ENCODE measurements around the gene HAUS3. TPM values are rescaled to one million over a fixed set of nuclear protein-coding genes. Genes with fewer than 3 reads are reported as not detected.

HAUS3 gene
- total RNA-seq, 1 experiment from 2014 or later, result 11.2 TPM

DNA sequence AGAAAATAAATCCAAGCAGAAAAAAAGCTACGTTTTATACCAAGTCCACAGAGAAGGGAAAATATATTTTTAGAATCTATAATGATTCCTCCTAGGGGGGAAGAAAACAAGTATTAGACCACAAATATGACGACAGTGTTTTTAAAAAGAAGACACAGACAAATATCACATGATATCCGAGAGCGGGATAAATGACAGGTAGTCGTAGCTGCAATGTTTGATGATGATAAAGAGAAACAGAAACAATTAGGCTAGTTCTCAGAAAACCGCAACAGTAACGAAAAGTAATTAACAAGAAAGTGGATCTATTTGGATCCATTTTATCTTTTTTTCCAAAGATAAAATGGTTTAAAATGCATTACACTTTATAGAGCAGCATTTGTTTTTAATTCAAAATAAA lies 918 bp downstream of the HAUS3 start:
- Histone ChIP-seq H3K36me3 (ENCODE audit: control insufficient read depth, insufficient read depth, low read length) (peaks cover 5% of the 10 kb centered on the region; the same call in 1 of the 2 replicates), H3K4me3 (ENCODE audit: low read depth in 2 of 2, low read length in 2 of 2) (peak overlapping the region; percentile 80 to 82), H3K9me3 (ENCODE audit: control insufficient read depth, insufficient read depth, low read depth, low read length) (no peaks in the 10 kb centered on the region), H3K27ac (ENCODE audit: low read length) (peak overlapping the region; percentile 76), H3K4me1 (ENCODE audit: control insufficient read depth, insufficient read depth, low read length) (peaks cover 15% of the 10 kb centered on the region), H3K27me3 (ENCODE audit: control insufficient read depth, insufficient read depth, low read length) (no peaks in the 10 kb centered on the region)
- ChIA-PET POLR2A (no interaction called here), CTCF (no interaction called here)
- no TSS peak for BruUV-seq (replicated peaks)
- DNase-seq (ENCODE audit: low read depth, low spot score) (no peak), ATAC-seq (no peak)
- no peak for TF ChIP-seq POLR2AphosphoS5 (IDR thresholded peaks at IDR 0.05; ENCODE audit: low read depth, low read length)
- no peak for TF ChIP-seq TCF7L2 (IDR thresholded peaks at IDR 0.05; ENCODE audit: low read depth, low read length)
- TF ChIP-seq, protein P1, sequence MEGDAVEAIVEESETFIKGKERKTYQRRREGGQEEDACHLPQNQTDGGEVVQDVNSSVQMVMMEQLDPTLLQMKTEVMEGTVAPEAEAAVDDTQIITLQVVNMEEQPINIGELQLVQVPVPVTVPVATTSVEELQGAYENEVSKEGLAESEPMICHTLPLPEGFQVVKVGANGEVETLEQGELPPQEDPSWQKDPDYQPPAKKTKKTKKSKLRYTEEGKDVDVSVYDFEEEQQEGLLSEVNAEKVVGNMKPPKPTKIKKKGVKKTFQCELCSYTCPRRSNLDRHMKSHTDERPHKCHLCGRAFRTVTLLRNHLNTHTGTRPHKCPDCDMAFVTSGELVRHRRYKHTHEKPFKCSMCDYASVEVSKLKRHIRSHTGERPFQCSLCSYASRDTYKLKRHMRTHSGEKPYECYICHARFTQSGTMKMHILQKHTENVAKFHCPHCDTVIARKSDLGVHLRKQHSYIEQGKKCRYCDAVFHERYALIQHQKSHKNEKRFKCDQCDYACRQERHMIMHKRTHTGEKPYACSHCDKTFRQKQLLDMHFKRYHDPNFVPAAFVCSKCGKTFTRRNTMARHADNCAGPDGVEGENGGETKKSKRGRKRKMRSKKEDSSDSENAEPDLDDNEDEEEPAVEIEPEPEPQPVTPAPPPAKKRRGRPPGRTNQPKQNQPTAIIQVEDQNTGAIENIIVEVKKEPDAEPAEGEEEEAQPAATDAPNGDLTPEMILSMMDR (IDR thresholded peaks at IDR 0.05), result no peak
- TF ChIP-seq, protein P2, sequence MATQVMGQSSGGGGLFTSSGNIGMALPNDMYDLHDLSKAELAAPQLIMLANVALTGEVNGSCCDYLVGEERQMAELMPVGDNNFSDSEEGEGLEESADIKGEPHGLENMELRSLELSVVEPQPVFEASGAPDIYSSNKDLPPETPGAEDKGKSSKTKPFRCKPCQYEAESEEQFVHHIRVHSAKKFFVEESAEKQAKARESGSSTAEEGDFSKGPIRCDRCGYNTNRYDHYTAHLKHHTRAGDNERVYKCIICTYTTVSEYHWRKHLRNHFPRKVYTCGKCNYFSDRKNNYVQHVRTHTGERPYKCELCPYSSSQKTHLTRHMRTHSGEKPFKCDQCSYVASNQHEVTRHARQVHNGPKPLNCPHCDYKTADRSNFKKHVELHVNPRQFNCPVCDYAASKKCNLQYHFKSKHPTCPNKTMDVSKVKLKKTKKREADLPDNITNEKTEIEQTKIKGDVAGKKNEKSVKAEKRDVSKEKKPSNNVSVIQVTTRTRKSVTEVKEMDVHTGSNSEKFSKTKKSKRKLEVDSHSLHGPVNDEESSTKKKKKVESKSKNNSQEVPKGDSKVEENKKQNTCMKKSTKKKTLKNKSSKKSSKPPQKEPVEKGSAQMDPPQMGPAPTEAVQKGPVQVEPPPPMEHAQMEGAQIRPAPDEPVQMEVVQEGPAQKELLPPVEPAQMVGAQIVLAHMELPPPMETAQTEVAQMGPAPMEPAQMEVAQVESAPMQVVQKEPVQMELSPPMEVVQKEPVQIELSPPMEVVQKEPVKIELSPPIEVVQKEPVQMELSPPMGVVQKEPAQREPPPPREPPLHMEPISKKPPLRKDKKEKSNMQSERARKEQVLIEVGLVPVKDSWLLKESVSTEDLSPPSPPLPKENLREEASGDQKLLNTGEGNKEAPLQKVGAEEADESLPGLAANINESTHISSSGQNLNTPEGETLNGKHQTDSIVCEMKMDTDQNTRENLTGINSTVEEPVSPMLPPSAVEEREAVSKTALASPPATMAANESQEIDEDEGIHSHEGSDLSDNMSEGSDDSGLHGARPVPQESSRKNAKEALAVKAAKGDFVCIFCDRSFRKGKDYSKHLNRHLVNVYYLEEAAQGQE (IDR thresholded peaks at IDR 0.05; ENCODE audit: insufficient read depth in 1 of 2, low read depth in 2 of 2, low read length in 1 of 2), result no peak
- intact Hi-C loops (cut with micrococcal nuclease; ENCODE audit: unreplicated experiment), result no loop called here
- in situ Hi-C loops (cut with HindIII; ENCODE audit: low pct_unique_long_range_greater_than_20kb, low sequenced_read_pairs), result no loop called here

DNA sequence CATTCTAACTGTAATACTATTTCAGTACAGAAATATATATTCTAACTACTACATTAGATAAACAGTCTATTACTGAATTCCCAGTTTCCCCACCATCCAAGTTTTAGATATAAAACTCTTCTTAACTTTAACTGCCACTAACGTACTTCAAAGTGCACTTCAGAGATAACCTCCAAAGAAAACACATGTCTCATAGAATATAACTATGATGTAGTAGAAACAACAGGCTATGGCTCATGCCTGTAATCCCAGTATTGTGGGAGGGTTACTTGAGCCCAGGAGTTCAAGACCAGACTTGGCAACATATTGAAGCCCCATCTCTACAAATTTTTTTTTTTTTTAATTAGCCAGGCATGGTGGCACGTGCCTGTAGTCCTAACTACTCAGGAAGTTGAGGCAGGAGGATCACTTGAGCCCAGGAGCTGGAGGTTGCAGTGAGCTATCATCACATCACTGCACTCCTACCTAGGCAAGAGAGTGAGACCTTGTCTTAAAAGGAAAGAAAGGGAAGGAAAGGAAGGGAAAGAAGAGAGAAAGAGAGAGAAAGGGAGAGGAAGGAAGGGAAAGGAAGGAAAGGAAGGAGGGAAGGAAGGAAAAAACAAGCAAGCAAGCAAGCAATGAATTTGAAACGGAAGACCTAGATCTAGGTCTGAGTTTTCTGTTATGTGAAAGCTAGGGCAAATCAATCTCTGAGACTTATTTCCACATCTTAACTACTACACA lies 4.8 kb downstream of the HAUS3 start:
- TF ChIP-seq POLR2AphosphoS5 (IDR thresholded peaks at IDR 0.05; ENCODE audit: low read depth, low read length), result no peak
- TF ChIP-seq, protein P2 (IDR thresholded peaks at IDR 0.05; ENCODE audit: insufficient read depth in 1 of 2, low read depth in 2 of 2, low read length in 1 of 2), result no peak
- TF ChIP-seq, protein P1 (IDR thresholded peaks at IDR 0.05), result no peak
- no peak for TF ChIP-seq SIN3A (IDR thresholded peaks at IDR 0.05; ENCODE audit: borderline replicate concordance, insufficient read depth, low read depth, low read length)
- no peak for TF ChIP-seq TCF7L2 (IDR thresholded peaks at IDR 0.05; ENCODE audit: low read depth, low read length)
- ChIA-PET POLR2A (no interaction called here), CTCF (no interaction called here)
- H3K9me3 ChIP-seq (ENCODE audit: control insufficient read depth, insufficient read depth, low read depth, low read length), result no peaks in the 10 kb centered on the region
- H3K36me3 ChIP-seq (ENCODE audit: control insufficient read depth, insufficient read depth, low read length), result peaks cover 13% of the 10 kb centered on the region; the same call in 1 of the 2 replicates
- DNase-seq (ENCODE audit: low read depth, low spot score), result no peak
- H3K4me3 ChIP-seq (ENCODE audit: low read depth in 2 of 2, low read length in 2 of 2), result no peak overlapping the region
- in situ Hi-C loops (cut with HindIII; ENCODE audit: low pct_unique_long_range_greater_than_20kb, low sequenced_read_pairs), result no loop called here
- H3K27ac ChIP-seq (ENCODE audit: low read length), result no peak overlapping the region
- BruUV-seq (replicated peaks), result no TSS peak
- H3K4me1 ChIP-seq (ENCODE audit: control insufficient read depth, insufficient read depth, low read length), result peaks cover 9% of the 10 kb centered on the region
- intact Hi-C loops (cut with micrococcal nuclease; ENCODE audit: unreplicated experiment), result no loop called here
- no peak for ATAC-seq
- H3K27me3 ChIP-seq (ENCODE audit: control insufficient read depth, insufficient read depth, low read length), result no peaks in the 10 kb centered on the region
